GM12878 (cell line): ENCODE data around the gene ASAP3. TPM values are rescaled to one million over a fixed set of nuclear protein-coding genes. Genes with fewer than 3 reads are reported as not detected.
A peak's percentile ranks its signal among the peaks of the same experiment; 100 is the strongest.

Experiments
- ATF3 ChIP-seq: IDR thresholded peaks from 2 replicates; pipeline ENCODE4 v1.6.1; 2011; ENCODE audit warnings: low read depth, mild to moderate bottlenecking, low read length, moderate library complexity, borderline replicate concordance; ENCODE audit errors: extremely low read depth
- BCL3 ChIP-seq: IDR thresholded peaks from 2 replicates; pipeline ENCODE4 v1.6.1; 2011; ENCODE audit warnings: borderline replicate concordance, low read depth, mild to moderate bottlenecking, moderate library complexity, low read length; ENCODE audit not compliant: insufficient read depth, poor library complexity, severe bottlenecking
- BCLAF1 ChIP-seq: fragments of 450-650 bp; IDR thresholded peaks from 2 replicates; pipeline ENCODE4 v1.6.1; 2017; ENCODE audit warnings: antibody characterized with exemption, mild to moderate bottlenecking, moderate library complexity
- BMI1 ChIP-seq: fragments of 450-650 bp; IDR thresholded peaks from 2 replicates; pipeline ENCODE4 v1.6.1; 2016; ENCODE audit warnings: mild to moderate bottlenecking, moderate library complexity, borderline replicate concordance
- CBX5 ChIP-seq: sonication (generic); IDR thresholded peaks from 2 replicates; pipeline ENCODE4 v1.6.1; 2016; ENCODE audit warnings: low read depth, moderate library complexity, mild to moderate bottlenecking, inconsistent platforms
- CEBPB ChIP-seq, 2 experiments: fragments of 150-350 bp in 1 of 2; IDR thresholded peaks; 2 replicates each; pipeline ENCODE4 v1.6.1; 2012 to 2014; ENCODE audit warnings: low read depth in 2 of 2, low read length in 2 of 2, borderline replicate concordance in 1 of 2, inconsistent platforms in 1 of 2
- CUX1 ChIP-seq: IDR thresholded peaks from 2 replicates; pipeline ENCODE4 v1.6.1; 2012; ENCODE audit warnings: improper control_type of control experiment, low read depth, low read length; ENCODE audit not compliant: insufficient replicate concordance
- DPF2 ChIP-seq: fragments of 450-650 bp; IDR thresholded peaks from 2 replicates; pipeline ENCODE4 v1.6.1; 2017; ENCODE audit warnings: mild to moderate bottlenecking
- E2F4 ChIP-seq: IDR thresholded peaks from 2 replicates; pipeline ENCODE4 v1.6.1; 2012; ENCODE audit warnings: low read depth, low read length, improper control_type of control experiment
- FOS ChIP-seq: IDR thresholded peaks from 3 replicates; pipeline ENCODE4 v1.6.1; 2011; ENCODE audit warnings: borderline replicate concordance; ENCODE audit not compliant: insufficient read length; ENCODE audit errors: extremely low read depth
- HCFC1 ChIP-seq: fragments of 150-350 bp; IDR thresholded peaks from 2 replicates; pipeline ENCODE4 v1.6.1; 2014; ENCODE audit warnings: low read length
- HDAC2 ChIP-seq: fragments of 200-600 bp; sonication (generic); IDR thresholded peaks from 2 replicates; pipeline ENCODE4 v1.6.1; 2017
- HDGF ChIP-seq: fragments of 450-650 bp; IDR thresholded peaks from 2 replicates; pipeline ENCODE4 v1.6.1; 2016; ENCODE audit warnings: antibody characterized with exemption
- NR2C1 ChIP-seq: fragments of 450-650 bp; IDR thresholded peaks from 2 replicates; pipeline ENCODE4 v1.6.1; 2017; ENCODE audit warnings: antibody characterized with exemption, mild to moderate bottlenecking, moderate library complexity
- POLR2A ChIP-seq: IDR thresholded peaks from 2 replicates; pipeline ENCODE4 v1.6.1; 2011; ENCODE audit warnings: low read depth, mild to moderate bottlenecking, low read length
- RB1 ChIP-seq: fragments of 450-650 bp; formaldehyde crosslinking; IDR thresholded peaks from 2 replicates; pipeline ENCODE4 v1.6.1; 2017; ENCODE audit warnings: mild to moderate bottlenecking, borderline replicate concordance
- STAT3 ChIP-seq: IDR thresholded peaks from 2 replicates; pipeline ENCODE4 v1.6.1; 2011; ENCODE audit warnings: low read depth, low read length, improper control_type of control experiment
- TCF3 ChIP-seq: IDR thresholded peaks from 2 replicates; pipeline ENCODE4 v1.6.1; 2012; ENCODE audit warnings: low read depth, mild to moderate bottlenecking, low read length, borderline replicate concordance; ENCODE audit not compliant: insufficient read depth
- ZNF217 ChIP-seq: fragments of 450-650 bp; IDR thresholded peaks from 2 replicates; pipeline ENCODE4 v1.6.1; 2017; ENCODE audit warnings: antibody characterized with exemption, mild to moderate bottlenecking
- ZNF24 ChIP-seq: fragments of 450-650 bp; IDR thresholded peaks from 2 replicates; pipeline ENCODE4 v1.6.1; 2017; ENCODE audit warnings: antibody characterized with exemption, mild to moderate bottlenecking
- polyA plus RNA-seq, 11 experiments: library from polyadenylated mRNA; depleted of rRNA in 4 of 11; unstranded in 6 of 11; stranded (reverse) in 5 of 11; fragments of >200 nt; fragmentation: Nextera tagmentation in 4 of 11; fragmentation: Illumina TruSeq in 1 of 11; extraction: Ambion mirVana in 4 of 11; extraction: Trizol in 1 of 11; gene quantifications; 1 replicate in 1 of 11; 2 replicates in 10 of 11; pipeline versions ENCODE4 v1.2.1 to v1.2.3, GENCODE V29; 2011 to 2016; ENCODE audit warnings: inconsistent platforms in 2 of 11, missing spikeins in 2 of 11, low read depth in 1 of 11
- total RNA-seq, 4 experiments: library from RNA; depleted of rRNA in 3 of 4; stranded (reverse); fragments of >200 nt in 3 of 4; fragmentation: Illumina TruSeq in 1 of 4; extraction: Trizol in 1 of 4; gene quantifications; 2 replicates each; pipeline versions ENCODE4 v1.2.1 to v1.2.3, GENCODE V29; 2013 to 2021

Gene ASAP3
- total and polyA plus RNA-seq, 10 of the 15 experiments (the other 5 are each of a cell fraction or from before 2014, with no cell fraction given): 0.04 to 0.92 (median 0.34) TPM; not detected in 1

- TF ChIP-seq CUX1 (no peak), RB1 (no peak), DPF2 (peak; percentile 59), POLR2A (no peak), HDGF (no peak), ATF3 (no peak), BCL3 (no peak), FOS (no peak), HDAC2 (no peak), BMI1 (no peak), CEBPB (IDR thresholded peaks at IDR 0.05; ENCODE audit: borderline replicate concordance in 1 of 2, low read depth in 2 of 2, low read length in 2 of 2) (no peak; a peak in 1 of 4 replicates), STAT3 (no peak), TCF3 (peak; percentile 83; the same call in 1 of the 2 replicates), E2F4 (no peak), CBX5 (peak; percentile 85; the same call in 1 of the 2 replicates), BCLAF1 (no peak), HCFC1 (no peak), ZNF217 (no peak), NR2C1 (no peak), ZNF24 (no peak)
Measured at GRCh38 chr1:23528250-23528978, 44.4 kb upstream of the ASAP3 start (continued).
